NAMALWA (cell line): Measurements from ENCODE around the gene SUFU.
"Not testable (repeated sequence)": the region's sequence is repeated elsewhere in the genome, so short reads cannot be mapped to it uniquely, and the experiment has no call there.

Experiments
- DNase-seq: peaks from one replicate; pipeline ENCODE4 v3.0.0-alpha.2; 2015; ENCODE audit warnings: low spot score

SUFU gene

GRCh38 chr10:102514487-102515311 lies 10.9 kb downstream of the SUFU start:
- no peak for DNase-seq

GRCh38 chr10:102515724-102516123 lies 12.0 kb downstream of the SUFU start:
- no peak for DNase-seq

GRCh38 chr10:102517553-102517952 lies 13.8 kb downstream of the SUFU start:
- no peak for DNase-seq

- no peak for DNase-seq
These were observed 15.6 kb downstream of the SUFU start for GRCh38 chr10:102519246-102519825.

- DNase-seq = no peak
These were observed 19.1 kb downstream of the SUFU start for GRCh38 chr10:102522874-102523249.

- no peak for DNase-seq
These were observed 19.7 kb downstream of the SUFU start for GRCh38 chr10:102523250-102524029.

GRCh38 chr10:102524746-102525145 lies 21.0 kb downstream of the SUFU start:
- no peak for DNase-seq

GRCh38 chr10:102527546-102527945 lies 23.8 kb downstream of the SUFU start:
- no peak for DNase-seq

GRCh38 chr10:102534333-102534732 lies 30.6 kb downstream of the SUFU start:
- no peak for DNase-seq

GRCh38 chr10:102534966-102535365 lies 31.2 kb downstream of the SUFU start:
- DNase-seq = not testable (repeated sequence)

GRCh38 chr10:102535481-102536147 lies 31.8 kb downstream of the SUFU start:
- no peak for DNase-seq

- no peak for DNase-seq
These were observed 33.6 kb downstream of the SUFU start for GRCh38 chr10:102537367-102537766.

- DNase-seq = no peak
These were observed 34.2 kb downstream of the SUFU start for GRCh38 chr10:102537948-102538347.

GRCh38 chr10:102538811-102539210 lies 35.0 kb downstream of the SUFU start:
- DNase-seq = no peak

- peak; percentile 37 for DNase-seq
These were observed 36.3 kb downstream of the SUFU start for GRCh38 chr10:102540023-102540422.

- no peak for DNase-seq
These were observed 39.1 kb downstream of the SUFU start for GRCh38 chr10:102542800-102543418.

- no peak for DNase-seq
These were observed 41.6 kb downstream of the SUFU start for GRCh38 chr10:102545265-102545871.

- DNase-seq = no peak
These were observed 42.2 kb downstream of the SUFU start for GRCh38 chr10:102545997-102546396.

GRCh38 chr10:102546606-102547320 lies 43.0 kb downstream of the SUFU start:
- no peak for DNase-seq

GRCh38 chr10:102549549-102549948 lies 45.8 kb downstream of the SUFU start:
- DNase-seq = no peak
